ENCODE data around the gene EML6.

Gene EML6

DNA sequence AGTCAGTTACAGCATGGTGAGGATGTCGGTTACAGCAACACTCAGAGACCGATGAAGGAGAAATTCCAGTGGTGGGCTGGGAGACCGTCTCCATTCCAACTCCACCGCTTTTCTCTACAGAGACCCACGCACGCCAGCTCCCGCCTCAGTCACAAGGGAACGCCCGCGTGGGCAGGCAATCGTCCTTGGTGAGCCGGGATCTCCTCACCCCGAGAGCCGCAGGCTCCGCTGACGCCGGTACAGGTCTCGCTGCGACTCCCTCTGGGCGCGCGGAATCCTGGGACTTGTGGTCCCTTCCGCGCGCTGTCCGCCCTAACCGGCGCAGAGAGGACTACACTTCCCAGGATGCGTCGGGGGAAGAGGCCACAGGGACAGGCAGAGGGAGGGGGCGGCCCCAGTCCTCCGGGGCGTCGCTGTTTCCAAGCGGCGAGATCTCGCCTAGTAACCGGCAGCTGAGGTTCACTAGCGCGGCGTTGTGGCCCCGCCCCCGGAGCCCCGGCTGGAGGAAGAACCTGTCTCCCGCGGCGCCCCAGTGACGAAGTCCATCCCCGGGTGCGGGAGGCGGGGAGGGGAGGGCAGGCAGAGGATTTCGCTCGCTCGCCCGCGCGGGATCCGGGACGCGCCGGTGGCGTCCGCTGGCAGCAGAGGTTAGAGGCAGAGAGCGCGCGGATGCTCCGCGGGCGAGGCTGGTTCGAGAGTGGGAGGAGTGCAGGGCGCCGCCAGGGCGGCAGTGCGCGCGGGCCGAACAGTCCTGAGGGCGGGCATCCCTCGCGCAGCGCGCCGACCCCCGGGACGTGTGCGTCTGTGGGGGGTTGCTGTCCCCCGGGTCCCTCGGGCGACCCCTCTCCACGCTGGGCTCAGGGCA, at the start of gene EML6:
TSS of gene EML6 (plus strand) at position 532 of the 865 bp plus-strand sequence. CDS start 1,400 bp downstream, outside the sequence.
- CTCF ChIA-PET, result interaction anchor here (0.6 to 1.4 kb wide), 6 partner anchors 95 to 1412 kb away, joined by 3 to 7 read pairs (median 4); no protein-coding TSS in a partner anchor
- POLR2A ChIA-PET (ENCODE audit: low non-redundant PET), result no interaction called here
- TF ChIP-seq, protein P1, sequence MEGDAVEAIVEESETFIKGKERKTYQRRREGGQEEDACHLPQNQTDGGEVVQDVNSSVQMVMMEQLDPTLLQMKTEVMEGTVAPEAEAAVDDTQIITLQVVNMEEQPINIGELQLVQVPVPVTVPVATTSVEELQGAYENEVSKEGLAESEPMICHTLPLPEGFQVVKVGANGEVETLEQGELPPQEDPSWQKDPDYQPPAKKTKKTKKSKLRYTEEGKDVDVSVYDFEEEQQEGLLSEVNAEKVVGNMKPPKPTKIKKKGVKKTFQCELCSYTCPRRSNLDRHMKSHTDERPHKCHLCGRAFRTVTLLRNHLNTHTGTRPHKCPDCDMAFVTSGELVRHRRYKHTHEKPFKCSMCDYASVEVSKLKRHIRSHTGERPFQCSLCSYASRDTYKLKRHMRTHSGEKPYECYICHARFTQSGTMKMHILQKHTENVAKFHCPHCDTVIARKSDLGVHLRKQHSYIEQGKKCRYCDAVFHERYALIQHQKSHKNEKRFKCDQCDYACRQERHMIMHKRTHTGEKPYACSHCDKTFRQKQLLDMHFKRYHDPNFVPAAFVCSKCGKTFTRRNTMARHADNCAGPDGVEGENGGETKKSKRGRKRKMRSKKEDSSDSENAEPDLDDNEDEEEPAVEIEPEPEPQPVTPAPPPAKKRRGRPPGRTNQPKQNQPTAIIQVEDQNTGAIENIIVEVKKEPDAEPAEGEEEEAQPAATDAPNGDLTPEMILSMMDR (conservative IDR thresholded peaks at IDR 0.05; ENCODE audit: low read depth), result peak; percentile 37
- peak within 1 kb of the TSS; percentile 66 for H3K27ac ChIP-seq
- peak; percentile 96 for DNase-seq (ENCODE audit: low spot score)

DNA sequence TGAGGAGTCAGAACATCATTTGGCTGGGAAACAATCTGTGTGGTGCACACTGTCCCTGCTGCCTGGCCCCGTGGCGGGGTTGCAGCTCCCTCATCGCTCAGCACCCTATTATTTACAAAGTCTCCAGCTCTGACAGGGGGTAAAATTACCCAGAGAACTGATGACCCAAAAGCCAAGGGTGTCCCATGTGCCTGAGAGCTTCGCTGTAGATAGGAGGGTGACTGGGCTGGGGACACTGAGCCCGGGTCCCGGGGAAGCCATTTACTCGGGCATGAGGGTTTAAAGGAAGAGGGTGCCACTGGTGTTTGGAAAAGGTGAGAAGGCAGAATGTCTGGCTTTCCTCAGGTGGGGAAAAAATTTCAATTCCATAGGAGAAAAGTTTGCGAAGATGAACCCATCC, 48.2 kb upstream of the EML6 start:
- CTCF ChIA-PET, result interaction anchor here (0.6 to 0.7 kb wide), 3 partner anchors 60 to 568 kb away, joined by 3 to 5 read pairs (median 4); no protein-coding TSS in a partner anchor
- H3K27ac ChIP-seq, result 0 out of 2 replicates have a peak overlapping the region, but pooled peaks have one; percentile 93
- POLR2A ChIA-PET (ENCODE audit: low non-redundant PET), result no interaction called here
- TF ChIP-seq, protein P1 (conservative IDR thresholded peaks at IDR 0.05; ENCODE audit: low read depth), result no peak
- no peak for DNase-seq (ENCODE audit: low spot score)

GRCh38 chr2:54675738-54676137, 47.7 kb upstream of the EML6 start:
- ChIA-PET CTCF (interaction anchor here (0.6 to 0.7 kb wide), 3 partner anchors 10 to 169 kb away, joined by 3 to 4 read pairs (median 4); no protein-coding TSS in a partner anchor), POLR2A (ENCODE audit: low non-redundant PET) (no interaction called here)
- H3K27ac ChIP-seq, result 0 out of 2 replicates have a peak overlapping the region, but pooled peaks have one; percentile 93
- TF ChIP-seq, protein P1 (conservative IDR thresholded peaks at IDR 0.05; ENCODE audit: low read depth), result no peak
- DNase-seq (ENCODE audit: low spot score), result no peak

GRCh38 chr2:54676656-54677055, 46.8 kb upstream of the EML6 start:
- TF ChIP-seq, protein P1 (conservative IDR thresholded peaks at IDR 0.05; ENCODE audit: low read depth), result no peak
- DNase-seq (ENCODE audit: low spot score), result no peak
- ChIA-PET CTCF (interaction anchor here (0.5 kb wide), 1 partner anchor 605 kb away, joined by 3 read pairs; no protein-coding TSS in a partner anchor), POLR2A (ENCODE audit: low non-redundant PET) (no interaction called here)
- no peak overlapping the region for H3K27ac ChIP-seq

DNA sequence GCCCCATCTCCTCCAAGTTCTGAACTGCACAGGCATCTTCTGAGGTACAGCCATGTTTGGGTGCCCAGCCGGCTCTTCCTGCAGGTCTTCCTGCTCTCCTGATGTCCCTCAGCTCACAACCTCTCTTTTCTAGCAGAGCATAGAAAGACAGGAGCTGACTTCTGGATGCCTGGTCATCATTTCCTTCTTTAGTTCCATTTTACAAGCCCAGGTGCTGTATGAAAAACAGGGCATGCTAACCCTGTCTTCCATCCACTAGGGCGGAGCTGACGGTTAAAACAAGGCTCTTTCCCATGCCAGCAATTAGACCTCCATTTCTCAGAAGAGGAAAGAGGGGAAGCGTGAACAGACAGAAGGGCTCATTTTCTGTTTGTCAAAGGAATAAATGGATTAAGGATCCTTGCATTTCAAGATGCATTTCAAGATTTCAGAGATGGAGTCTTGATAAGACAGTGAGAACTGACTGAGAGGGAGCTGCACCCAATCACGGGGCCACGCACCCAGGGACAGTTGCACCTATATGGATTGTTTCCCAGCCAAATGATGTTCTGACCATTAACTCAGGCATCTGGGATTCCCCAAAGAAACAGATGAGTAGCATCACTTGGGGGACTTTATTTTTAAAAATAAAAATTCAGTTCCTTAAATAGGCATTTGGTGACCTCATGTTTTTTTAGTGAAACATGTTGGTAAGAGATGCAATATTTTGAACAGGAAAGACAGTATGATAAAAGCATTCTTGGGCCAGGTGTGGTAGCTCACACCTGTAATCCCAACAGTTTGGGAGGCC, 45.8 kb upstream of the EML6 start:
- ChIA-PET CTCF (interaction anchor here (0.6 kb wide), 1 partner anchor 972 kb away, joined by 5 read pairs; no protein-coding TSS in a partner anchor), POLR2A (ENCODE audit: low non-redundant PET) (interaction anchor here (1.1 kb wide), 1 partner anchor 15 kb away, joined by 3 read pairs; no protein-coding TSS in a partner anchor)
- H3K27ac ChIP-seq, result no peak overlapping the region
- TF ChIP-seq, protein P1 (conservative IDR thresholded peaks at IDR 0.05; ENCODE audit: low read depth), result no peak
- no peak for DNase-seq (ENCODE audit: low spot score)

GRCh38 chr2:54678719-54679118, 44.7 kb upstream of the EML6 start:
- CTCF ChIA-PET, result interaction anchor here (0.5 to 0.6 kb wide), 2 partner anchors 13 to 244 kb away, joined by 3 to 4 read pairs; no protein-coding TSS in a partner anchor
- POLR2A ChIA-PET (ENCODE audit: low non-redundant PET), result interaction anchor here (1.1 kb wide), 1 partner anchor 14 kb away, joined by 3 read pairs; no protein-coding TSS in a partner anchor
- H3K27ac ChIP-seq, result no peak overlapping the region
- TF ChIP-seq, protein P1 (conservative IDR thresholded peaks at IDR 0.05; ENCODE audit: low read depth), result no peak
- no peak for DNase-seq (ENCODE audit: low spot score)

Data from RWPE1 (cell line).